ENCODE measurements around the gene PAPPA.

PAPPA gene

GRCh38 chr9:116342061-116342460, 188.5 kb downstream of the PAPPA start:
- Histone ChIP-seq H3K27ac (ENCODE audit: low read depth, low read length) (no peak overlapping the region), H3K4me1 (ENCODE audit: control insufficient read depth, insufficient read depth, low read length, unreplicated experiment) (peaks cover 3% of the 10 kb centered on the region), H3K4me3 (ENCODE audit: low read depth, low read length) (no peak overlapping the region), H3K36me3 (ENCODE audit: insufficient read depth, low read length) (peaks cover 14% of the 10 kb centered on the region; the same call in 1 of the 2 replicates), H3K79me2 (ENCODE audit: control insufficient read depth, insufficient read depth, low read length, unreplicated experiment) (no peaks in the 10 kb centered on the region), H3K27me3 (ENCODE audit: insufficient read depth, low read length) (no peaks in the 10 kb centered on the region), H2AFZ (ENCODE audit: low read length, unreplicated experiment) (no peak overlapping the region)

GRCh38 chr9:116342941-116343340, 189.3 kb downstream of the PAPPA start:
- Histone ChIP-seq H3K36me3 (ENCODE audit: insufficient read depth, low read length) (peaks cover 23% of the 10 kb centered on the region; the same call in 1 of the 2 replicates), H3K79me2 (ENCODE audit: control insufficient read depth, insufficient read depth, low read length, unreplicated experiment) (no peaks in the 10 kb centered on the region), H3K27me3 (ENCODE audit: insufficient read depth, low read length) (no peaks in the 10 kb centered on the region), H3K4me1 (ENCODE audit: control insufficient read depth, insufficient read depth, low read length, unreplicated experiment) (no peaks in the 10 kb centered on the region), H2AFZ (ENCODE audit: low read length, unreplicated experiment) (no peak overlapping the region), H3K27ac (ENCODE audit: low read depth, low read length) (no peak overlapping the region), H3K4me3 (ENCODE audit: low read depth, low read length) (no peak overlapping the region)

- Histone ChIP-seq H3K4me3 (ENCODE audit: low read depth, low read length) (no peak overlapping the region), H3K79me2 (ENCODE audit: control insufficient read depth, insufficient read depth, low read length, unreplicated experiment) (no peaks in the 10 kb centered on the region), H3K27ac (ENCODE audit: low read depth, low read length) (no peak overlapping the region), H3K4me1 (ENCODE audit: control insufficient read depth, insufficient read depth, low read length, unreplicated experiment) (no peaks in the 10 kb centered on the region), H3K36me3 (ENCODE audit: insufficient read depth, low read length) (peaks cover 25% of the 10 kb centered on the region; the same call in 1 of the 2 replicates), H2AFZ (ENCODE audit: low read length, unreplicated experiment) (no peak overlapping the region), H3K27me3 (ENCODE audit: insufficient read depth, low read length) (no peaks in the 10 kb centered on the region)
Measured at GRCh38 chr9:116344416-116344815, 190.8 kb downstream of the PAPPA start.

- no peaks in the 10 kb centered on the region for H3K79me2 ChIP-seq (ENCODE audit: control insufficient read depth, insufficient read depth, low read length, unreplicated experiment)
- no peak overlapping the region for H2AFZ ChIP-seq (ENCODE audit: low read length, unreplicated experiment)
- peaks cover 31% of the 10 kb centered on the region; the same call in 1 of the 2 replicates for H3K36me3 ChIP-seq (ENCODE audit: insufficient read depth, low read length)
- H3K27me3 ChIP-seq (ENCODE audit: insufficient read depth, low read length) = no peaks in the 10 kb centered on the region
- H3K27ac ChIP-seq (ENCODE audit: low read depth, low read length) = no peak overlapping the region
- H3K4me1 ChIP-seq (ENCODE audit: control insufficient read depth, insufficient read depth, low read length, unreplicated experiment) = no peaks in the 10 kb centered on the region
- H3K4me3 ChIP-seq (ENCODE audit: low read depth, low read length) = no peak overlapping the region
Measured at GRCh38 chr9:116345393-116345792, 191.8 kb downstream of the PAPPA start.

GRCh38 chr9:116345817-116346216, 192.2 kb downstream of the PAPPA start:
- Histone ChIP-seq H3K27ac (ENCODE audit: low read depth, low read length) (no peak overlapping the region), H3K4me3 (ENCODE audit: low read depth, low read length) (no peak overlapping the region), H3K4me1 (ENCODE audit: control insufficient read depth, insufficient read depth, low read length, unreplicated experiment) (no peaks in the 10 kb centered on the region), H3K27me3 (ENCODE audit: insufficient read depth, low read length) (no peaks in the 10 kb centered on the region), H2AFZ (ENCODE audit: low read length, unreplicated experiment) (no peak overlapping the region), H3K36me3 (ENCODE audit: insufficient read depth, low read length) (peaks cover 31% of the 10 kb centered on the region; the same call in 1 of the 2 replicates), H3K79me2 (ENCODE audit: control insufficient read depth, insufficient read depth, low read length, unreplicated experiment) (no peaks in the 10 kb centered on the region)

- no peaks in the 10 kb centered on the region for H3K27me3 ChIP-seq (ENCODE audit: insufficient read depth, low read length)
- H3K79me2 ChIP-seq (ENCODE audit: control insufficient read depth, insufficient read depth, low read length, unreplicated experiment) = no peaks in the 10 kb centered on the region
- no peaks in the 10 kb centered on the region for H3K4me1 ChIP-seq (ENCODE audit: control insufficient read depth, insufficient read depth, low read length, unreplicated experiment)
- no peak overlapping the region for H3K4me3 ChIP-seq (ENCODE audit: low read depth, low read length)
- no peak overlapping the region for H3K27ac ChIP-seq (ENCODE audit: low read depth, low read length)
- H2AFZ ChIP-seq (ENCODE audit: low read length, unreplicated experiment) = no peak overlapping the region
- peaks cover 44% of the 10 kb centered on the region; the same call in 1 of the 2 replicates for H3K36me3 ChIP-seq (ENCODE audit: insufficient read depth, low read length)
Measured at GRCh38 chr9:116349684-116350083, 196.1 kb downstream of the PAPPA start.

- Histone ChIP-seq H3K79me2 (ENCODE audit: control insufficient read depth, insufficient read depth, low read length, unreplicated experiment) (no peaks in the 10 kb centered on the region), H3K36me3 (ENCODE audit: insufficient read depth, low read length) (peaks cover 41% of the 10 kb centered on the region; the same call in 1 of the 2 replicates), H3K4me1 (ENCODE audit: control insufficient read depth, insufficient read depth, low read length, unreplicated experiment) (no peaks in the 10 kb centered on the region), H3K27ac (ENCODE audit: low read depth, low read length) (no peak overlapping the region), H3K4me3 (ENCODE audit: low read depth, low read length) (no peak overlapping the region), H2AFZ (ENCODE audit: low read length, unreplicated experiment) (no peak overlapping the region), H3K27me3 (ENCODE audit: insufficient read depth, low read length) (no peaks in the 10 kb centered on the region)
Measured at GRCh38 chr9:116350213-116350612, 196.6 kb downstream of the PAPPA start.

- H2AFZ ChIP-seq (ENCODE audit: low read length, unreplicated experiment) = no peak overlapping the region
- no peaks in the 10 kb centered on the region for H3K4me1 ChIP-seq (ENCODE audit: control insufficient read depth, insufficient read depth, low read length, unreplicated experiment)
- H3K79me2 ChIP-seq (ENCODE audit: control insufficient read depth, insufficient read depth, low read length, unreplicated experiment) = no peaks in the 10 kb centered on the region
- H3K27ac ChIP-seq (ENCODE audit: low read depth, low read length) = no peak overlapping the region
- no peaks in the 10 kb centered on the region for H3K27me3 ChIP-seq (ENCODE audit: insufficient read depth, low read length)
- H3K4me3 ChIP-seq (ENCODE audit: low read depth, low read length) = no peak overlapping the region
- H3K36me3 ChIP-seq (ENCODE audit: insufficient read depth, low read length) = peaks cover 26% of the 10 kb centered on the region; the same call in 1 of the 2 replicates
Measured at GRCh38 chr9:116352958-116353357, 199.4 kb downstream of the PAPPA start.

GRCh38 chr9:116355153-116355921, 201.7 kb downstream of the PAPPA start:
- Histone ChIP-seq H3K27me3 (ENCODE audit: insufficient read depth, low read length) (no peaks in the 10 kb centered on the region), H3K4me3 (ENCODE audit: low read depth, low read length) (no peak overlapping the region), H3K36me3 (ENCODE audit: insufficient read depth, low read length) (peaks cover 18% of the 10 kb centered on the region; the same call in 1 of the 2 replicates), H3K79me2 (ENCODE audit: control insufficient read depth, insufficient read depth, low read length, unreplicated experiment) (no peaks in the 10 kb centered on the region), H3K4me1 (ENCODE audit: control insufficient read depth, insufficient read depth, low read length, unreplicated experiment) (no peaks in the 10 kb centered on the region), H2AFZ (ENCODE audit: low read length, unreplicated experiment) (no peak overlapping the region), H3K27ac (ENCODE audit: low read depth, low read length) (no peak overlapping the region)

GRCh38 chr9:116358251-116358650, 204.7 kb downstream of the PAPPA start:
- Histone ChIP-seq H3K27me3 (ENCODE audit: insufficient read depth, low read length) (no peaks in the 10 kb centered on the region), H3K36me3 (ENCODE audit: insufficient read depth, low read length) (peaks cover 23% of the 10 kb centered on the region; the same call in 1 of the 2 replicates), H2AFZ (ENCODE audit: low read length, unreplicated experiment) (no peak overlapping the region), H3K4me3 (ENCODE audit: low read depth, low read length) (no peak overlapping the region), H3K79me2 (ENCODE audit: control insufficient read depth, insufficient read depth, low read length, unreplicated experiment) (no peaks in the 10 kb centered on the region), H3K27ac (ENCODE audit: low read depth, low read length) (no peak overlapping the region), H3K4me1 (ENCODE audit: control insufficient read depth, insufficient read depth, low read length, unreplicated experiment) (no peaks in the 10 kb centered on the region)

GRCh38 chr9:116360016-116360415, 206.4 kb downstream of the PAPPA start:
- peaks cover 5% of the 10 kb centered on the region for H3K4me1 ChIP-seq (ENCODE audit: control insufficient read depth, insufficient read depth, low read length, unreplicated experiment)
- H3K36me3 ChIP-seq (ENCODE audit: insufficient read depth, low read length) = peaks cover 17% of the 10 kb centered on the region; the same call in 1 of the 2 replicates
- H3K4me3 ChIP-seq (ENCODE audit: low read depth, low read length) = no peak overlapping the region
- no peaks in the 10 kb centered on the region for H3K79me2 ChIP-seq (ENCODE audit: control insufficient read depth, insufficient read depth, low read length, unreplicated experiment)
- H2AFZ ChIP-seq (ENCODE audit: low read length, unreplicated experiment) = no peak overlapping the region
- no peak overlapping the region for H3K27ac ChIP-seq (ENCODE audit: low read depth, low read length)
- H3K27me3 ChIP-seq (ENCODE audit: insufficient read depth, low read length) = no peaks in the 10 kb centered on the region

Measured in ACC112 (cell line).